Esophagus muscularis mucosa (tissue), 3 donors: ENCODE data around the gene LRFN2.

Experiments
- POLR2AphosphoS5 ChIP-seq, 2 donors: sonication (generic); formaldehyde crosslinking; IDR thresholded peaks; one replicate each; pipeline ENCODE4 v1.6.1; 2017; ENCODE audit warnings: antibody characterized with exemption in 2 of 2
- TF ChIP-seq, protein P1 (sequence below), 3 experiments: fragments of 200-600 bp in 2 of 3; fragments of 450-650 bp in 1 of 3; sonication (generic) in 2 of 3; IDR thresholded peaks; one replicate each; pipeline ENCODE4 v1.5.1; 2017 to 2019; ENCODE audit warnings: antibody characterized with exemption in 3 of 3, mild to moderate bottlenecking in 2 of 3, moderate library complexity in 1 of 3

DNA sequence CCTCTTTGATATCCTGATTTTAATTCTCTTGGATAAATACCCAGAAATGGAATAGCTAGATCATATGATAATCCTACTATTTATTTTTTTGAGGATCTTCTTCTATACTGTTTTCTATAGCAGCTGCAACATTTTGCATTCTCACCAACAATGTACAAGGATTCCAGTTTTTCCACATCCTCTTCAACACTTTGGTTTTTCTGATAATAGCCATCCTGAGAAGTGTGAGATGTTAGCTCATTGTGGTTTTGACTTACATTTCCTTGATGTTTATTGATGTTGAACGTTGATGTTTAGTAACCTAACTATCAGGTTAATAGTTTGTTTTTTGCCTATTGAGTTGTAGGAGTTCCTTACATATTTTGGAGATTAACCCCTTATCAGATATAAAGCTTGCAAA, 217.3 kb downstream of the LRFN2 start:
- TF ChIP-seq, protein P1, sequence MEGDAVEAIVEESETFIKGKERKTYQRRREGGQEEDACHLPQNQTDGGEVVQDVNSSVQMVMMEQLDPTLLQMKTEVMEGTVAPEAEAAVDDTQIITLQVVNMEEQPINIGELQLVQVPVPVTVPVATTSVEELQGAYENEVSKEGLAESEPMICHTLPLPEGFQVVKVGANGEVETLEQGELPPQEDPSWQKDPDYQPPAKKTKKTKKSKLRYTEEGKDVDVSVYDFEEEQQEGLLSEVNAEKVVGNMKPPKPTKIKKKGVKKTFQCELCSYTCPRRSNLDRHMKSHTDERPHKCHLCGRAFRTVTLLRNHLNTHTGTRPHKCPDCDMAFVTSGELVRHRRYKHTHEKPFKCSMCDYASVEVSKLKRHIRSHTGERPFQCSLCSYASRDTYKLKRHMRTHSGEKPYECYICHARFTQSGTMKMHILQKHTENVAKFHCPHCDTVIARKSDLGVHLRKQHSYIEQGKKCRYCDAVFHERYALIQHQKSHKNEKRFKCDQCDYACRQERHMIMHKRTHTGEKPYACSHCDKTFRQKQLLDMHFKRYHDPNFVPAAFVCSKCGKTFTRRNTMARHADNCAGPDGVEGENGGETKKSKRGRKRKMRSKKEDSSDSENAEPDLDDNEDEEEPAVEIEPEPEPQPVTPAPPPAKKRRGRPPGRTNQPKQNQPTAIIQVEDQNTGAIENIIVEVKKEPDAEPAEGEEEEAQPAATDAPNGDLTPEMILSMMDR (IDR thresholded peaks at IDR 0.05) = no peak
- no peak for TF ChIP-seq POLR2AphosphoS5 (IDR thresholded peaks at IDR 0.05)
